ENCODE measurements around the gene QRICH2.

Gene QRICH2

GRCh38 chr17:76333673-76334505 lies 25.8 kb upstream of the QRICH2 start:
- H3K9me3 Mint-ChIP-seq: no peaks in the 10 kb centered on the region
- H3K27me3 Mint-ChIP-seq (ENCODE audit: low read depth, poor library complexity): no peaks in the 10 kb centered on the region
- H3K36me3 Mint-ChIP-seq (ENCODE audit: low read depth): peaks cover 42% of the 10 kb centered on the region
- no peak for DNase-seq
- peak overlapping the region; percentile 55 for H3K27ac Mint-ChIP-seq
- no peak overlapping the region for H3K4me3 Mint-ChIP-seq
- H3K4me1 Mint-ChIP-seq: peaks cover 5% of the 10 kb centered on the region
- no peak for TF ChIP-seq CTCF (IDR thresholded peaks at IDR 0.05)

- no peaks in the 10 kb centered on the region for H3K9me3 Mint-ChIP-seq
- no peak overlapping the region for H3K27ac Mint-ChIP-seq
- TF ChIP-seq CTCF (IDR thresholded peaks at IDR 0.05): no peak
Measured at GRCh38 chr17:76331083-76331482, 23.0 kb upstream of the QRICH2 start.

GRCh38 chr17:76329664-76330063 lies 21.6 kb upstream of the QRICH2 start:
- Mint-ChIP-seq H3K4me1 (peaks cover 5% of the 10 kb centered on the region), H3K27ac (peak overlapping the region; percentile 48), H3K27me3 (ENCODE audit: low read depth, poor library complexity) (no peaks in the 10 kb centered on the region), H3K4me3 (no peak overlapping the region), H3K9me3 (no peaks in the 10 kb centered on the region), H3K36me3 (ENCODE audit: low read depth) (peaks cover 68% of the 10 kb centered on the region)
- no peak for TF ChIP-seq CTCF (IDR thresholded peaks at IDR 0.05)
- no peak for DNase-seq

More at GRCh38 chr17:76331083-76331482, 23.0 kb upstream of the QRICH2 start:
- H3K4me3 Mint-ChIP-seq: no peak overlapping the region
- no peak for DNase-seq
- no peaks in the 10 kb centered on the region for H3K27me3 Mint-ChIP-seq (ENCODE audit: low read depth, poor library complexity)
- H3K36me3 Mint-ChIP-seq (ENCODE audit: low read depth): peaks cover 61% of the 10 kb centered on the region
- peaks cover 5% of the 10 kb centered on the region for H3K4me1 Mint-ChIP-seq

- TF ChIP-seq CTCF (IDR thresholded peaks at IDR 0.05): no peak
- Mint-ChIP-seq H3K27me3 (ENCODE audit: low read depth, poor library complexity) (no peaks in the 10 kb centered on the region), H3K4me1 (peaks cover 5% of the 10 kb centered on the region), H3K27ac (peak overlapping the region; percentile 41), H3K4me3 (no peak overlapping the region), H3K36me3 (ENCODE audit: low read depth) (peaks cover 71% of the 10 kb centered on the region), H3K9me3 (no peaks in the 10 kb centered on the region)
- DNase-seq: no peak
Measured at GRCh38 chr17:76327696-76328095, 19.6 kb upstream of the QRICH2 start.

- Mint-ChIP-seq H3K27ac (no peak overlapping the region), H3K9me3 (no peaks in the 10 kb centered on the region), H3K4me3 (no peak overlapping the region), H3K27me3 (ENCODE audit: low read depth, poor library complexity) (no peaks in the 10 kb centered on the region), H3K4me1 (peaks cover 5% of the 10 kb centered on the region), H3K36me3 (ENCODE audit: low read depth) (peaks cover 74% of the 10 kb centered on the region)
- TF ChIP-seq CTCF (IDR thresholded peaks at IDR 0.05): no peak
- no peak for DNase-seq
Measured at GRCh38 chr17:76326306-76326705, 18.2 kb upstream of the QRICH2 start.

- Mint-ChIP-seq H3K36me3 (ENCODE audit: low read depth) (peaks cover 60% of the 10 kb centered on the region), H3K4me3 (no peak overlapping the region), H3K27ac (no peak overlapping the region), H3K9me3 (no peaks in the 10 kb centered on the region), H3K27me3 (ENCODE audit: low read depth, poor library complexity) (no peaks in the 10 kb centered on the region), H3K4me1 (peaks cover 3% of the 10 kb centered on the region)
- no peak for DNase-seq
- no peak for TF ChIP-seq CTCF (IDR thresholded peaks at IDR 0.05)
Measured at GRCh38 chr17:76318586-76318985, 10.5 kb upstream of the QRICH2 start.
